Breast epithelium (tissue), 4 donors: ENCODE results near the gene OR1F1. TPM values are rescaled to one million over a fixed set of nuclear protein-coding genes. Genes with fewer than 3 reads are reported as not detected.

Experiments
- DNase-seq, 2 donors: peaks; one replicate each; pipeline ENCODE4 v3.0.0-alpha.2; 2019; ENCODE audit warnings: low spot score in 2 of 2
- H3K27ac ChIP-seq, 2 donors: fragments of 200-600 bp; sonication (generic) in 1 of 2; one replicate each; pipeline ENCODE4 v1.5.1; 2016 to 2019; ENCODE audit warnings: mild to moderate bottlenecking in 1 of 2
- H3K27me3 ChIP-seq, 2 donors: fragments of 200-600 bp; sonication (generic) in 1 of 2; one replicate each; pipeline versions ENCODE4 v1.5.1 to v1.6.0; 2017 to 2019; ENCODE audit warnings: control low read depth in 1 of 2, mild to moderate bottlenecking in 1 of 2
- H3K36me3 ChIP-seq: fragments of 200-600 bp; one replicate; pipeline ENCODE4 v1.5.1; 2019
- H3K4me1 ChIP-seq, 2 donors: fragments of 200-600 bp; sonication (generic); one replicate each; pipeline ENCODE4 v1.5.1; 2016 to 2019; ENCODE audit warnings: control low read depth in 1 of 2
- H3K4me3 ChIP-seq, 3 donors: fragments of 200-600 bp; sonication (generic); 1 replicate in 2 of 3; 2 replicates in 1 of 3; pipeline ENCODE4 v1.5.1; 2016 to 2019; ENCODE audit warnings: mild to moderate bottlenecking in 3 of 3, moderate library complexity in 2 of 3
- H3K9me3 ChIP-seq, 2 donors: fragments of 200-600 bp; sonication (generic) in 1 of 2; one replicate each; pipeline ENCODE4 v1.5.1; 2016 to 2019; ENCODE audit warnings: control low read depth in 1 of 2
- POLR2A ChIP-seq: fragments of 450-650 bp; IDR thresholded peaks from one replicate; pipeline ENCODE4 v1.6.1; 2016; ENCODE audit warnings: antibody characterized with exemption, mild to moderate bottlenecking, moderate library complexity
- POLR2AphosphoS5 ChIP-seq, 3 donors: sonication (generic); formaldehyde crosslinking; IDR thresholded peaks; one replicate each; pipeline ENCODE4 v1.6.1; 2017; ENCODE audit warnings: antibody characterized with exemption in 3 of 3
- intact Hi-C: fragments of 100-400 bp; cut with DNase I; formaldehyde crosslinking; loops from one replicate; pipeline ENCODE4 v1.15.1; 2023; ENCODE audit warnings: low total_unique reads
- total RNA-seq, 3 donors: library from RNA; depleted of rRNA; stranded (reverse); fragments of >200 nt; gene quantifications; one replicate each; pipeline ENCODE4 v1.1.0, GENCODE V29; 2016
- TF ChIP-seq, protein P1 (sequence below), 3 donors: fragments of 450-650 bp; IDR thresholded peaks; one replicate each; pipeline ENCODE4 v1.5.1; 2016 to 2017; ENCODE audit warnings: antibody characterized with exemption in 3 of 3, mild to moderate bottlenecking in 3 of 3, moderate library complexity in 3 of 3

The OR1F1 gene
- total RNA-seq, 3 donors from 2014 or later, result not detected

DNA sequence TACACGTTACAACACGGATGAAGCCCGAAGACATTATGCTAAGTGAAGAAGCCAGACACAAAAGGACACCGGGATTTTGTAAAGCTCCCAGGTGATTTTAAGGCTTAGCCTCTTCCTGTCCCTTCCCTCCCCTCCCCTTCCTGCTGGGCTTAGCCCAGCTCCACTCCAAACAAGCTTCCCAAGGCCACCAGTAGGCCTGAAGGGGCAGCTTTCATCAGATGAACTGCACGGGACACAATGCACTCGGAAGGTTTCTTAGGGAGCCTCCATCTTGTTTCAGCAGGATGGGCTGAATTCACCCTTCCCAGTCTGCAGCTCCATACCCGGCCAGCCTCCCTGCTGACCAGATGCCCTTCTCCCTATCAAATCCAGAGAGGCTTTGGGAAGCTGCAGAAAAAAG, 58.0 kb downstream of the OR1F1 start:
- TF ChIP-seq POLR2AphosphoS5 (IDR thresholded peaks at IDR 0.05), result no peak
- TF ChIP-seq, protein P1, sequence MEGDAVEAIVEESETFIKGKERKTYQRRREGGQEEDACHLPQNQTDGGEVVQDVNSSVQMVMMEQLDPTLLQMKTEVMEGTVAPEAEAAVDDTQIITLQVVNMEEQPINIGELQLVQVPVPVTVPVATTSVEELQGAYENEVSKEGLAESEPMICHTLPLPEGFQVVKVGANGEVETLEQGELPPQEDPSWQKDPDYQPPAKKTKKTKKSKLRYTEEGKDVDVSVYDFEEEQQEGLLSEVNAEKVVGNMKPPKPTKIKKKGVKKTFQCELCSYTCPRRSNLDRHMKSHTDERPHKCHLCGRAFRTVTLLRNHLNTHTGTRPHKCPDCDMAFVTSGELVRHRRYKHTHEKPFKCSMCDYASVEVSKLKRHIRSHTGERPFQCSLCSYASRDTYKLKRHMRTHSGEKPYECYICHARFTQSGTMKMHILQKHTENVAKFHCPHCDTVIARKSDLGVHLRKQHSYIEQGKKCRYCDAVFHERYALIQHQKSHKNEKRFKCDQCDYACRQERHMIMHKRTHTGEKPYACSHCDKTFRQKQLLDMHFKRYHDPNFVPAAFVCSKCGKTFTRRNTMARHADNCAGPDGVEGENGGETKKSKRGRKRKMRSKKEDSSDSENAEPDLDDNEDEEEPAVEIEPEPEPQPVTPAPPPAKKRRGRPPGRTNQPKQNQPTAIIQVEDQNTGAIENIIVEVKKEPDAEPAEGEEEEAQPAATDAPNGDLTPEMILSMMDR (IDR thresholded peaks at IDR 0.05), result no peak
- no peak for TF ChIP-seq POLR2A
- H3K27ac ChIP-seq, result no peak overlapping the region
- H3K4me3 ChIP-seq, result no peak overlapping the region
- no peaks in the 10 kb centered on the region for H3K4me1 ChIP-seq
- peaks cover 0 to 7% of the 10 kb centered on the region in 2 donors for H3K27me3 ChIP-seq
- intact Hi-C loops, result no loop called here
- no peaks in the 10 kb centered on the region for H3K9me3 ChIP-seq
- no peak for DNase-seq
- H3K36me3 ChIP-seq, result no peaks in the 10 kb centered on the region

DNA sequence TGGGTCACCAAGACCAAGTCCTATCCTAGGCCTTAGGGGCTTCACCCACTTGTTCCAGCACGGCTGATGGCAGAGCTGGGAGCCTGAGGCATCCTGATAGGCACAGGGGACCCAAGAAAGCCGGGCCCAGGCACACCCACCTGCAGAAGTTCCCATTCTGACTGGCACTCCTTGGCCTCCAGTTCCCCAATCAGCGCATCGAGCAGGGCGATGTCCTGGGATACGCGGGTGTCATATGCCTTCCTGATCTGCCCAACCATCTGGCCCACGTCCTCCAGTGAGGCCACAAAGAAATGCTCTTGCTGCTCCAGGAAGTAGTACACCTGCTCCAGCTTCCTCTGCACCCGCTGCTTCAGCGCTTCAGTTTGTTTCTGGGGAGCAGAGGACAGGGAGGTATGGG, 58.9 kb downstream of the OR1F1 start:
- TF ChIP-seq, protein P1 (IDR thresholded peaks at IDR 0.05), result no peak
- Histone ChIP-seq H3K9me3 (no peaks in the 10 kb centered on the region), H3K4me1 (no peaks in the 10 kb centered on the region), H3K36me3 (no peaks in the 10 kb centered on the region), H3K4me3 (no peak overlapping the region), H3K27me3 (peaks cover 0 to 7% of the 10 kb centered on the region in 2 donors), H3K27ac (no peak overlapping the region)
- intact Hi-C loops, result no loop called here
- DNase-seq, result no peak

DNA sequence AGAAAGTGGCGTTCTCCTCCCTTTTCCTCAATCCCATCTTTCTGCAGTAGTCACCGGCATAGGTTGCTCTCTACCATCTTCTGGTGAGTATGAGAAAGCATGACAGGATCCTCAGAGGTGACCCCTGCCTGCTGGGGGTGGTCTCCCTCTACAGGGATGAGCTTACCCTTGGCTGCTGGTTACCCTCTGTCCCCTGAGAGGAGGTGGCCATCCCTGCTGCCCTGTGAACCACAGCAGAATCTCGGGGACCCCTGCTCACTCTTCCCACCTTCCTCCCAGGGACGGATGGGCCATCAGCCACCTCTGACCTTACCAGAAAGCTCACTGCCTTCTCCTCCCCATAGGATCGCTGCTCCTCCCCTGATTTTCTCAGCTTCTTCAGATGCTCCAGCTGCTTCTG, 60.6 kb downstream of the OR1F1 start:
- H3K4me3 ChIP-seq, result no peak overlapping the region
- intact Hi-C loops, result loop anchor here (2.0 kb wide), 1 partner anchor 54 kb away; no protein-coding TSS in a partner anchor
- no peaks in the 10 kb centered on the region for H3K36me3 ChIP-seq
- H3K9me3 ChIP-seq, result no peaks in the 10 kb centered on the region
- no peak for TF ChIP-seq POLR2A
- no peak for TF ChIP-seq POLR2AphosphoS5 (IDR thresholded peaks at IDR 0.05)
- TF ChIP-seq, protein P1 (IDR thresholded peaks at IDR 0.05), result no peak
- H3K4me1 ChIP-seq, result no peaks in the 10 kb centered on the region
- H3K27me3 ChIP-seq, result peaks cover 0 to 7% of the 10 kb centered on the region in 2 donors
- H3K27ac ChIP-seq, result no peak overlapping the region
- no peak for DNase-seq

DNA sequence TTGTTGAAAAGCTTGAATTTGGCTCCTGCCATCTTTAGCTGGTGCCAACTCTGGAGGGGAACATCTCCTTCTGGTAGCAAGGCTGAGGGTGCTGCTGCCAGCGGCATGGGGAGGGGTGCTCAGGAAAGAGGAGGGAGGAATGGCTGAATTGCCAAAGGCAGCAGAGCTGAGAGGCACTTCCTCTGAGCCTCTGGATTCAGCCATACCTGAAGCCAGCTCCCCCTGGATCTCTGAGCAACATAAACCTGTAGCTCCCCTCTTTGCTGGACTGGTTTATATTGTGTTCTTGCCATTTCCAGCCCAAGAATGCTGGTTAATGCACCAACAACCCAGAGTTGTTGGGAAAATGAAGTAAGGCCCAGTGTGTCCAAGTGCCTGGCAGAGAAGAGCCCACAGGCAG, 61.0 kb downstream of the OR1F1 start:
- intact Hi-C loops, result loop anchor here (2.0 kb wide), 1 partner anchor 54 kb away; no protein-coding TSS in a partner anchor
- TF ChIP-seq, protein P1 (IDR thresholded peaks at IDR 0.05), result no peak
- TF ChIP-seq POLR2AphosphoS5 (IDR thresholded peaks at IDR 0.05) (no peak), POLR2A (no peak)

DNA sequence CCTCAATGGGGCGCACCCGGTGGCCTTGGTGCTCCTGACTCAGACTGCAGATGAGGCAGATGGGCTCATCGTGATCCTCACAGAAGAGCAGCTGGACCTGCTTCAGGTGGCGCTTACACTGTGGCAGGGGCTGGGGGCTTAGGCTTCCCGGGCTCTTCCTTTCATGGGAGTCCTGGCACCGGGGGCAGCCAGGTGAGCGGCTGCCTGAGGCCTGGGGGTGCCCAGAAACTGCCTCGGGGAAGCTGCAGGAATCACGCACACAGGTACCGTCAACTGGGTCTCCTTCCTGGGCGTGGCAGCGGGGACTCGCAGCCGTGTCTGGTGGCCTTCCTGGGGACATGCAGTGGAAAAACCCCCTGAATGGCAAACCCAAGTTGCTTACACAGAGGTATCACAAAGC, 61.4 kb downstream of the OR1F1 start:
- Histone ChIP-seq H3K9me3 (no peaks in the 10 kb centered on the region), H3K36me3 (no peaks in the 10 kb centered on the region), H3K27ac (no peak overlapping the region), H3K4me1 (no peaks in the 10 kb centered on the region), H3K4me3 (no peak overlapping the region), H3K27me3 (no peaks in the 10 kb centered on the region)
- TF ChIP-seq POLR2AphosphoS5 (IDR thresholded peaks at IDR 0.05), result no peak
- intact Hi-C loops, result loop anchor here (2.0 kb wide), 1 partner anchor 55 kb away; no protein-coding TSS in a partner anchor
- no peak for DNase-seq

More for the DNA sequence above, 61.0 kb downstream of the OR1F1 start:
- H3K9me3 ChIP-seq, result no peaks in the 10 kb centered on the region
- H3K4me1 ChIP-seq, result no peaks in the 10 kb centered on the region
- no peaks in the 10 kb centered on the region for H3K36me3 ChIP-seq
- H3K4me3 ChIP-seq, result no peak overlapping the region
- no peak overlapping the region for H3K27ac ChIP-seq
- no peak for DNase-seq
- peaks cover 0 to 3% of the 10 kb centered on the region in 2 donors for H3K27me3 ChIP-seq

DNA sequence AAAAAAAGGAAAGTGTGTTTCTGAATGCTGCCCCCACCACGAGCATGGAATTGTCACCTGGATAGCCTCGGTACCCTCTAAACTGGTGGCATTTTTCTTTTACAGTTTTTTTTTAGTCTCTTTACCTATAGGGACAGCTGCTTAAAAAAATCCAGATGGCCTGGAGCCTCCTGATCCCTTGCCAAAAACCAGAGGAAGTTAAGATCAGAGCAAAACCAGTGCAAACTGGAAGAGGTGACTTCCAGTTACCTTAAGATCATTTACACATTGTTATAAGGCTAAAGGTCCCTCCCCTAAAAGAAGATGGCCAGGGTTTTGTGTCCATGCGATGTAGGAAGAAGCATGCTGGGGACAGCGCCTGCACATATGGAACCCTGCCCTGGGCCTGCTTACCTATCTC, 65.0 kb downstream of the OR1F1 start:
- no peak for DNase-seq
- TF ChIP-seq POLR2AphosphoS5 (IDR thresholded peaks at IDR 0.05) (no peak), POLR2A (no peak)
- TF ChIP-seq, protein P1 (IDR thresholded peaks at IDR 0.05), result no peak
- Histone ChIP-seq H3K4me3 (no peak overlapping the region), H3K9me3 (no peaks in the 10 kb centered on the region), H3K4me1 (no peaks in the 10 kb centered on the region), H3K27ac (no peak overlapping the region), H3K27me3 (no peaks in the 10 kb centered on the region), H3K36me3 (no peaks in the 10 kb centered on the region)
- intact Hi-C loops, result no loop called here
